Stimulated activated CD8-positive, alpha-beta memory T cell treated with anti-CD3 and anti-CD28 coated beads, Interleukin-15, amount 100 ng/mL, for 24 hours (primary cell): ENCODE results near the gene MRPS12.
A peak's percentile ranks its signal among the peaks of the same experiment; 100 is the strongest.
"Not testable (repeated sequence)": the region's sequence is repeated elsewhere in the genome, so short reads cannot be mapped to it uniquely, and the experiment has no call there.

ENCODE experiments used
- DNase-seq: peaks from one replicate; pipeline ENCODE4 v3.0.0-alpha.2; 2020; ENCODE audit warnings: low read depth

Gene MRPS12

DNA sequence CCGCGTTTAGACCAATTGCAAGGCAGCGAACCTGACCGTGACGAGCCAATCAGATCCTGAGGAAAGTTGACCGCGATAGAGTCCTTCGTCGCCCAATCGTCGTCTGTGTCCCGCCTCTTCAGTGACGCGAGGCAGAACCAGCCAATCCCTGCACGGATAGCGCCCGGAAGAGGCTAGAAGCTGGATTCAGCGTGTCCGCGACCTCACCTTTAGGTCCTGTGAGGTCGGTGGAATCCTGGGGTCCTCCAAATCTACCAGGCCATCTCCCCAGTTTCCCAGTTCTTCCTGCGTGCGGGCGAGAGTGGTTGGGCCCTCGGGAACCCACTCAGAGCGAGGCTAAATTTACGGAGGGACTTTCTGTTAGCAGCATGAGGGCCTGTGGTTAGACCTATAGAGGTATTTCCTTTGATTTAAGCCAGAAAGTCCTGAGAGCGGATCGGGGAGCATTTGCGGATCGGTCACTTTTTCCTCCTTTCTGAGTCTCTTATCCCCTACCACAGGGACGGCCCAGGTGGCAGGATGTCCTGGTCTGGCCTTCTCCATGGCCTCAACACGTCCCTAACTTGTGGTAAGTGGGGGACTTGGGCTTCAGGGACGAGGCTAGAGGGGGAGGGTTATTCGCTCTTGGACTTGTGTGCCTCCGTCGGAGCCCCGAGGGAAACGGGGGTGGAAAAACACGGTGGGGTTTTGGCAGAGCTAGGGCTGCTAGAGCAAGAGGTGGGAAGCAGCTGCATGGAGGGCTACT is at the start of gene MRPS12:
MRPS12 (plus strand) TSS at position 169 of the 745 bp plus-strand sequence; CDS start at position 520, 351 bp downstream.
- no peak for DNase-seq

DNA sequence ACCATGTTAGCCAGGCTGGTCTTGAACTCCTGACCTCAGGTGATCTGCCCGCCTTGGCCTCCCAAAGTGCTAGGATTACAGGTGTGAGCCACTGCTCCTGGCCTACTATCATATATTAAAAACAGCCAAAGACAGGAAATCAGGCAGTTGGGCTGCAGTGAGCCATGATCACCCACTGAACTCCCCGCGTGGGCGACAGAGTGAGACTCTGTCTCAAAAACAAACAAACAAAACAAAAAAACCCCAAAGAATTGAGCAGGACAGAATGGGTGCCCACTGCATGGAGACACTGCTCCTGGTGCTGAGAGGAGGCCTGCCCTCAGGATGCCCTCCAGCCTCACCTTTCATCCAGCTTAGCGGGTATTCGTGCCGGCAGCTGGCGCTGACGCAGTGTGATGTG is 47.5 kb upstream of the MRPS12 start:
- no peak for DNase-seq

DNA sequence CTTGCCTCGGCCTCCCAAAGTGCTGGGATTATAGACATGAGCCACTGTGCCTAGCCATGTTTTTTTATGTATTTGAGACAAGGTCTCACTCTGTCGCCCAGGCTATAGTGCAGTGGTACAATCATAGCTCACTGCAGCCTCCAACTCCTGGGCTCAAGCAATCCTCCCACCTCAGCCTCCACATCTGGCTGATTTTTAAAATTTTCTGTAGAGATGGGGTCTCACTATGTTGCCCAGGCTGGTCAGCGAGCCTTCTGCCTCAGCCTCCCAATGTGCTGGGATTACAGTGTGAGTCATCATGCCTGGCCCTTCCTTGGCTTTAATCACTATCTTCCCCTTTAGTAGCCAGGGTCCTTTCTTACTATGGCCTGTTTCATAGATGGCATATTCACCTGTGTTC is 46.1 kb upstream of the MRPS12 start:
- DNase-seq: not testable (repeated sequence)

DNA sequence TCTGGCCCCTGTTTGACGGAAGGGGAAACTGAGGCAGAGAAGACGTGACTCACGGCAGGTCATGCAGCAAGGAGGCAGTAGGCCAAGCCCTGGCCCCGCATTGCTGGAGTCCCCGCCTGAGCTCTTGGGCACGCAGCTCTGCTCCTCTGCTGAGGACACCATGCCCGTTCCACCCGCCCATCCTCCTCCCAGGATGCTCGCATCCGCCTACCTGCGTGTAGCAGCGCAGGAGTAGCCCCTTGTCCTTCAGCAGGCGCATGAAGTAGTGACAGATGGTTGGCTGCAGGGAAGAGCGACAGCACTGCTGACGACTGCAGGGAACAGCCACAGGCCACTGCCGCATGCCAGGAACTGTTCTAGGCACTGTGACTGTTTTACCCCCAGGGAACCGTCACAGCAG is 41.9 kb upstream of the MRPS12 start:
- no peak for DNase-seq

DNA sequence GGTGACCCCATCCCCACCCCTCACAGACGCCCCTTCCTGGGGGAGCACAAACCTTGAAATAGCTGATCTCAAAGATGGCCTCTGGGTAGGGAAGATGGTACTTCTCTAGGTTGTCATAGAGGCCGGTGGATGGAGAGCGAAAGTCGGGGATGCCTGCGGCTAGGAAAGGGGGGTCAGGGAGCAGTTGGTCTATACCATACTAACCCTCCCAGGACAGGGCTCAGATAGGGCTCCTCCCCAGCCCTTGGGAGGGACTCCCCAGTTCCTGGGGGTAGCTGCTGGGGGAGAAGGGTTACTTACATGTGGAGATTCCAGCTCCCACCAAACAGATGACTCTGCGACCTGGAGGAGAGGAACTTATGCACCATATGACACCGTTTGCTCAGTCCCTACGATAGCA is 40.9 kb upstream of the MRPS12 start:
- no peak for DNase-seq

DNA sequence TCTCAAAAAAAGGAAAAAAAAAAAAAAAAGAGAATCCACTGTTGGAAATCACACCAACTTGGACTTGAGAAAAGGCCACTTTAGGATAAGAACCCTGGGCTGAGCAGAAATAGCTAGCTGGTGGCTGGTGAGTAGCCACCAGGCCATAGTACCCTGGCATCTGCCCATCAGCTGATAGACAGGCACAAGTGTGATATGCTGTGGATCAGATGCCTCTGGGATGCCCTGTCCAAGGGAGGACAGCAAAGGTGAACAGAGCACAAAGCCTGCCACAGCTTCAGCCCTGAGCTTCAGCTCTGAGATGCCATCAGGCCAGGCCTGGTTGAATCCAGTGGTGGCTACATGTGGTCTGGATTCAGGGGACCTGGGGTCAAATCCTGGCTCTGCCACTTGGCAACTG is 40.1 kb upstream of the MRPS12 start:
- DNase-seq: no peak

DNA sequence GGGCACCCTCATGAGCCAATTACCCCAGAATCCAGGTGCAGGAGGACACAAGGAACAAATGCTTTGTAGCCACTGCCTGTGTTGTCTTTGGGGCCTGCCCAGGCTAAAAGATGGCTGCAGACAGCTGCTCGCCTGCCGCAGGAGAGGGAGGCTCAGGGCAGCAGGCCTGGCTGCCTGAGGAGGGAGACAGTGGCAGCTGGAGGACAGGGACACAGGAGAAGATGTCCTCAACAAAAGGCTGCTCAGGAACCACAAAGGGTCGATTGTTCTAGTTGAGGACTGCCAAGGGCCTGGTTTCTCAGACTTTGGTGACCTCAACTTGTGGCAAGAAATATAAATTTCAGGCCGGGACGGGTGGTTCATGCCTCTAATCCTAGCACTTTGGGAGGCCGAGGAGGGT is 39.0 kb upstream of the MRPS12 start:
- DNase-seq: no peak

DNA sequence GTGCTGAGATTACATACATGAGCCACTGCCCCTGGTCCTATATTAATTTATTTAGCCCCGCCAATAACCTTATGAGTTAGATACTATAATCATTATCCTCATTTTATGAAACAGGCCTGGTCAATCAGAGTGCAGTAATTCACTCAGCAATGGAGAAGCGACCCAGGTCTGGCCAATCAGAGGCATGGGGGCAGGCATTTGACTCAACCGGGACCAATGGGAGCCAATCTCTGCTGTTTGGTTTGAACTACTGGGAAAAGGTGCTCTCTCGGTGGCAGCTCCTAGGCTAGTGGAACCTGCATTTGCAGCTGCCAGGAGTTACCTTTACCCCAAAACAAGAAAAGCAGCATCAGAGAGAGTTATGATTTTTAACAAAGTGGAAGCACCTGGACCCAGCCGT is 37.9 kb upstream of the MRPS12 start:
- no peak for DNase-seq

DNA sequence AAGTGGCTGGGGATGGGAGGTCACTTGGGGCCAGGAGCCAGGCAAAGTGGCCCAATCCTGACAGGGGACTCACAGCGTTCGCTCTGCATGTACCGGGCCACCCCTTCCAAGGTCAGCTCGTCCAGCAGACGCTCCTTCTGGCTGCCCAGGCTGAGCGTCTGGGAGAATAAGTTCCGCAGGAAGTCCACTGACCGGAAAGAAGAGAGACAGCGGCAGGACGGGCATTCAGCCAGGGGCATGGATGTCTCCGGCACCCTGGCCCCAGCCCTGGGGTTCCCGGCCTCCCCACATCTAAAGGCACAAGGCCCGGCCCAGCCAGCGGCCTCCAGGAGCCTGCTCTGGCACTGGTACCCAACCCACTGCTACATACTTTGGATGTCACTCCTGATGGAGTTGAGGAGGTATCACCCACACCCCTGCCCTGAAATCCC is 37.4 kb upstream of the MRPS12 start:
- no peak for DNase-seq

DNA sequence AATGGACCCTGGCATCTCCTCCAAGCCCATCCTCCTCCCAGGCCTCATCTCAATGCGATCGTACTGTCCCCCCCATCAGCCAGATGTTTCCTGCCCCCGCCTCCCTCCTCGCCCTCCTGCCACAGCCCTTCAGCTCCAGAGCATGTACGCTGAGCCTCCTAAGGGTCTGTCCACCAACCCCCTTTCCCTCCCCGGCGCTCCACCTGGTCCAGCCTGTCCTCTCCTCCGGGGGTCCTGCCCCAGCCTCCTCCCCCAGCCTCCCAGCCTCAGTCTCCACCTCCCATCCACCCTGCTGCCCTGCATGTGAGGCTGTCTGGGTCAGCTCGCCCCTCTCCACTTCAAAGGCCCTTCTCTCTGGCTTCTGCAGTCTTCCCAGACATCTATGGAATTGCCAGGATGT is 35.8 kb upstream of the MRPS12 start:
- DNase-seq: no peak

DNA sequence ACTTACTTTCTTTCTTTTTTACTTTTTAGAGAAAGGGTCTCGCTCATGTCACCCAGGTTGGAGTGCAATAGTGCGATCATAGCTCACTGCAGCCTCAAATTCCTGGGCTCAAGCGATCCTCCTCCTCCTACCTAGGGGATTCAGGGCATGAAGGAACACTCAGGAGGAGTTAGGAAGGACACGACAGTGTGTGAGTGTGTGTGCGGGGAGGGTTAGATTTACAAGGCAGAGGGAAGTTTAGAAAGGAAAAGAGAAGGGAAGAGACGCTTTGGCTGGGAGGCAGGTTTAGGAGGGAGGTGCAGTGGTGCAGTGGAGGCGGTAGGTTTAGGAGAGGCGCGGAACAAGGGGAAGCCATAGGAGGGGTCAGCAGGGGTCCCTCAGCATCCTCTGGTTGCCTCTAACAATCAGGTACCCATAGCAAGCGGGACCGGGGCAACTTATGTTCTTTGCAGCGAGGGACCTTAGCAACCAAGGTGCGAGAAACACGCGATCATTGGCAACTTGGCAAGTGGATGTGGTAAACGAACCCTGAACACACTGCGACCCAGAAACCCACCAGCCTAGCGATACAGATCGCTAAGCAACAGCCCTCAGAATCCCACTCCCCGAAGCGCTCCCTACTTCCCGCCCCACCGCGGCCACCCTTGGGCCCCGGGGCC is 31.8 kb upstream of the MRPS12 start:
- no peak for DNase-seq

DNA sequence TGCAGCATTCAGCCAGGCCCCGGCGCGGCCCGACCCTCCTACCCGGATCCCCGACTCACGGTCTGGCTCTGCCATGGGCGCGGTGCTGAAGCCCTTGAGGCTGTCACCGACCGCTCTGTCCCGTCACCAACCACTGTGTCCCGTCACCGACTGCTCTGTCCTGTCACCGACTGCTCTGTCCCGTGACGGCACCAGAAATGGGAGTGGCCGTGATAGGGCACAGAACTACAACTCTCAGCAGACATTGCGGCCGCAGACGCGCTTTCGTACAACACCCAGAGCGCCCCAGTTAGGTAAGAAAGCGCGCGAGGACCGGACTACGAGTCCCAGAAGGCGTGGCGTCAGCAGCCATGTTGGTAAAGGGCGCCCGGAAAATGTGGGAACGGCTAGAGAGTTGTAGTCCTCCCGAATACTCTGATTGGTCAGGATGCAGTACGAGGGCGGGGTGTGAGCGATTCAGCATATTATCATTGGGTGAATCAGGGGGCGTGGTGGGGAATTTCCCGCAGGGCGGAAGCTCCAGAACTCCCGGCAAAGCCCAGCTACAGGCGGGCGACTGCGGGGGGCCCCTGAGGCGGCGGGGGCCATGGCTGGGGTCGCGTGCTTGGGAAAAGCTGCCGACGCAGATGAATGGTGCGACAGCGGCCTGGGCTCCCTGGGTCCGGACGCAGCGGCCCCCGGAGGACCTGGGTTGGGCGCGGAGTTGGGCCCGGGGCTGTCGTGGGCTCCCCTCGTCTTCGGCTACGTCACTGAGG is 31.1 kb upstream of the MRPS12 start, which contains the start of the genes NFKBIB and SIRT2:
NFKBIB (plus strand) TSS at position 523 of the 755 bp plus-strand sequence; CDS start at position 587, 64 bp downstream.
SIRT2 (minus strand) TSS at position 172 of the 755 bp plus-strand sequence; CDS start at position 75, 97 bp downstream.
- peak; percentile 83 for DNase-seq

DNA sequence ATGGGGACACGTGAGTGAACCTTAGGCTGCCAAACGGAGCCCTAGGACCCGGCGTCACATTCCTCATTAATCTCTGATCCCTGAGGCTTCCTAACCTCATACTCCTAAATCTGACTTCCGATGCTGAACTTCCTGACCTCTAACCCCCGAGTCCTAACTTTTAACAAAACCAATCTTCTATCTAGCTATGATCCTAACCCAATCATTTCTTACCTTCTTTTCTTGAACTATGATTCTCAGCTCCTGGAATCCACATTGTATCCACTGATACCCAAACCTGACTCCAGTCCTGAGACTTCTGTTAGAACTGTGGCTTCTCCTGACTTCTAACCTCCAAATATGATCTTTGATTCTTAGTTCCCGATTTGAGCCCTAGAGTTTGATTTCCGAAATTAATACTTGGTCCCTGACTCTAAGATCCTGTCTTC is 30.5 kb upstream of the MRPS12 start:
- no peak for DNase-seq

DNA sequence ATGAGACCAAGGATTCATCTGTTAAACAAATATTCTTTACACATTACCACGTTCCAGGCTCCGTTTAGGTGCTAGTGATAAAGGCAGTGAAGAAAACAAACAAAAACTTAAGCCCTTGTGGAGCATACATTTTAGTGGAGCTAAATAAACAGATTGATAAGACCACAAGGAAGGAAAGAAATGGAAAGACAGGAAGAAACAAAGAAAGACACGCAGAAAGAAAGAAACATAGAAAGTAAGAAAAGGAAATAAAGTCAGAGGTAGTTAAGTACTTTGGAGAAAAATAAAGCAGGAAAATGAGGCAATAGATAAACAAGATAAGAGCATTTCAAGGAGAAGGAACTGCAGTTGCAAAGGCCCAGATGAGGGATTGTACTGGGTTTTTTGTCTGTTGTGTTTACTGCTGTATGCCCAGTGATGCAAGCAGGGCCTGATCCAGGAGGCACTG is 30.0 kb upstream of the MRPS12 start:
- no peak for DNase-seq

DNA sequence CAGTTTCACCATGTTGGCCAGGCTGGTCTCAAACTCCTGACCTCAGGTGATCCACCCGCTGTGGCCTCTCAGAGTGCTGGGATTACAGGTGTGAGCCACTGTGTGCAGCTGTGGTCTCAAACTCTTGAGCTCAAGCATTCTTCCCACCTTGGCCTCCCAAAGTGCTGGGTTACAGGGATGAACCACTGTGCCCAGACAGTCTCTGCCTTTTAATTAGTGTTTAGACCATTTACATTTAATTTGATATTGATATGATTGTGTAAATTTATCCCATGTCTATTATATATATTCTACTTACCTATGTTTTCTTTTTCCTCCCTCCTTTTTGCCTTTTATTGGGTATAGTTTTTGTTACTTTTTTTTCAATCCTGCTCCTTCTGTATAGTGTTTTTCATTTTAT is 29.1 kb upstream of the MRPS12 start:
- no peak for DNase-seq

DNA sequence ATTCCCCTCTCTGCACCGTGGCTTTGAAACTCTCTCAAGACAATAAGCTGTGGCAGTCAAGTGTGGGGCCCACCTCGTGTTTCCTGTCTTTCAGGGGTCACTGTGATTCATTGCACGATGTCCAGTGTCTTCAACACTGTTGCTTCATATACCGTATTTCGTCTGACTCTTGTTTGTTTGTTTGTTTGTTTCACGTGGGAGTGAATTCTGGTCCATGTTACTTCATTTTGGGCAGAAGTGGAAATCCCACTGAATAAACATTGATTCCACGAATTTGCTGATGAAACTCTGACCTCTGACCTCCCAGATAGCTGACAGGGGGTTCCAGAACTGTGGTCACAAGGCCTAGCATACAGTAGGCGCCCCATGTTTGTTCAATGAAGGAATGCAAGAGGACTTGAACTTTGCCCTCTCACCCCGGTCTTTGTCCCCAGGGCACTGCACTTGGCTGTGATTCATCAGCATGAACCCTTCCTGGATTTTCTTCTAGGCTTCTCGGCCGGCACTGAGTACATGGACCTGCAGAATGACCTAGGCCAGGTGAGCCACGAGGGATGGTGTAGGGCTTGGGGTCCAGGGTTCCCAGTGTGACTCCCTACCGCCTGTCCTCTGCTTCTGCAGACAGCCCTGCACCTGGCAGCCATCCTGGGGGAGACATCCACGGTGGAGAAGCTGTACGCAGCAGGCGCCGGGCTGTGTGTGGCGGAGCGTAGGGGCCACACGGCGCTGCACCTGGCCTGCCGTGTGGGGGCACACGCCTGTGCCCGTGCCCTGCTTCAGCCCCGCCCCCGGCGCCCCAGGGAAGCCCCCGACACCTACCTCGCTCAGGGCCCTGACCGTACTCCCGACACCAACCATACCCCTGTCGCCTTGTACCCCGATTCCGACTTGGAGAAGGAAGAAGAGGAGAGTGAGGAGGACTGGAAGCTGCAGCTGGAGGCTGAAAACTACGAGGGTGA is 25.9 kb upstream of the MRPS12 start:
- DNase-seq: no peak

DNA sequence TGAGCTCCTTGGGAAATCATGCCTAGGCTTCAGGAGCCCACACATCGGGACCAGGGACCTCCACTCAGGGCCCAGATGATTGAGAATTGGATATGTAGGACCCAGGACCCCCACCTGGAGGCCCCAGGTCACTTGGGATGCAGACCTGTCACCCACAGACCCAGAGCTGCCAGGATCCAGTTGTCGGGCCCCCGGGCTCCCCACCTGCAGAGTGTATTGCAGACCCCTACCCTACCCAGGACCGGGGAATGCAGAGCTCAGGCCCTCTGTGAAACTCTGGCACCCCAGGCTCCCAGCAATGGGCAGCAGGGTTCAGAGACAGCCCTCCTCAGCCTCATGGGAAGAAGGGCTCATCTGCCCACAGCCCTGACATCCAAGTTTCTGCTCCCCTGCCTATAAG is 25.1 kb upstream of the MRPS12 start:
- no peak for DNase-seq

DNA sequence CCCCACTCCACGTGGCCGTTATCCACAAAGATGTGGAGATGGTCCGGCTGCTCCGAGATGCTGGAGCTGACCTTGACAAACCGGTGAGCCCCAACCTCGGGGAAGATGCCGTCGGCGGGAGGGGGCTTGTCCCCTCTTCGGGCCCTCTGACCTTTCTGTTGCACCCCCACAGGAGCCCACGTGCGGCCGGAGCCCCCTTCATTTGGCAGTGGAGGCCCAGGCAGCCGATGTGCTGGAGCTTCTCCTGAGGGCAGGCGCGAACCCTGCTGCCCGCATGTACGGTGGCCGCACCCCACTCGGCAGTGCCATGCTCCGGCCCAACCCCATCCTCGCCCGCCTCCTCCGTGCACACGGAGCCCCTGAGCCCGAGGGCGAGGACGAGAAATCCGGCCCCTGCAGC is 23.5 kb upstream of the MRPS12 start:
- no peak for DNase-seq

DNA sequence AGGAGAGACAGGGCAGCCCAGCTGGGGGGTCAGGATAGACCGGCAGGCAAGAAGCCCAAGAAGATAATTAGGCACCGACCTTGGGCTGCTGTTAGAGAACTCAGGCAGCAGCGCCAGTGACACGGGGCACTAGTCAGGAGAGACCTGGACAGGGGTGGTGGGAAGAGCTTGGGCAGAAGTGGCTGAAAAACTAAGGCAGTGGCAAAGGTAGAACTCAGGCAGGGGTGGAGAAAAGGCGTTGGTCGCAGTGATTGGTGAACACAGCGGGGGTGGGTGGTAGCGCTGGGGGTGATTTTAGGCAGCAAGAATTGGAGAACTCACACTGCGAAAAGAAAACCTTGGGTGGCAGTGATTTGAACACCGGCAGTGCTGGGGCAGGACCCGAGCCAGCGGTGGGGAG is 23.1 kb upstream of the MRPS12 start:
- DNase-seq: no peak

DNA sequence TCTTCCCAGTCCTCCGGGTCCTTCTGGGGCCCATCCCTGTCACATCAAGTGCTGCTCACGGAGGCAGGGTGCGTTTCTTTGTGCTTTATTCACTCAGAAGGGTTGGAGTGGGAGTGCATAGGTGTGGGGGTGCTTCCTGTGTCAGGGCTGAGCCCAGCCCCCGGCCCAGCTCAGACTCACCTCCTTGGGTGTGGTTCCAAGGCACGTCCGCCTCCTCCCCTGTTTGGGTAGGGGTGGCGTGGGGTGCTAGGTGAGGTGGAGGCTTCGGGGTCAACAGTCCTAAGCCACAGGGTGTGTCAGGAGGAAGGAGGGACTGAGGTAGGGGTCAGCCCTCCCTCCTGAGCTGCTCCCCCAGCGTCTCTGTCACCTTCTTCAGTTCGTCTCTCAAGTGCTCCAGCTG is 21.8 kb upstream of the MRPS12 start:
- DNase-seq: no peak

DNA sequence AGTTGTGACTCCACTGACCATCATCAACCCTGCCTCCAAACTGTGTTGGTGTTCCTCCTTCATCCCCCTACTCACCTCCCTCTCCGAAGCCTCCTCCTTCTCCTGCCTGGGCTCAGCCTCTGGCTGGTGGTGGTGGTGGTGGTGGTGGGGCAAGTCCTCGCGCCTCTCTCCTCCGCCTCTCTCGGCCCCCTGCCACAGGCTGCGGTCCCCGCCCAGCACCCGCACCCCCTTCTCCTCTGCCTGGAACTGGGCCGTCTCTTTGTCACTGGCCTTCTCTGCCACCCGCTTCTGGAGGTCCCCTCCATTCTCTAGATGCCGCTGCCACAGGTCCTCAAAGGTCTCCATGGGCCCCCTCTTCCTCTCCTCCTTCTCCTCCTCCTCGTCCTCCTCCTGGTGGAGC is 20.3 kb upstream of the MRPS12 start:
- DNase-seq: no peak
